Pons (tissue), 1 donor: ENCODE data around the gene MAP4K4.
"Not testable (repeated sequence)": the region's sequence is repeated elsewhere in the genome, so short reads cannot be mapped to it uniquely, and the experiment has no call there.

Experiments used
- DNase-seq: peaks from one replicate; pipeline ENCODE4 v3.0.0-alpha.2; 2016; ENCODE audit warnings: low spot score

The MAP4K4 gene

GRCh38 chr2:101905746-101906336 is 208.3 kb downstream of the MAP4K4 start:
- no peak for DNase-seq

GRCh38 chr2:101909760-101910159 is 212.3 kb downstream of the MAP4K4 start:
- no peak for DNase-seq

GRCh38 chr2:101912545-101912944 is 215.0 kb downstream of the MAP4K4 start:
- DNase-seq = peak; percentile 34

GRCh38 chr2:101921319-101921952 is 223.9 kb downstream of the MAP4K4 start:
- DNase-seq = peak; percentile 70

GRCh38 chr2:101921953-101922325 is 224.4 kb downstream of the MAP4K4 start:
- no peak for DNase-seq

DNA sequence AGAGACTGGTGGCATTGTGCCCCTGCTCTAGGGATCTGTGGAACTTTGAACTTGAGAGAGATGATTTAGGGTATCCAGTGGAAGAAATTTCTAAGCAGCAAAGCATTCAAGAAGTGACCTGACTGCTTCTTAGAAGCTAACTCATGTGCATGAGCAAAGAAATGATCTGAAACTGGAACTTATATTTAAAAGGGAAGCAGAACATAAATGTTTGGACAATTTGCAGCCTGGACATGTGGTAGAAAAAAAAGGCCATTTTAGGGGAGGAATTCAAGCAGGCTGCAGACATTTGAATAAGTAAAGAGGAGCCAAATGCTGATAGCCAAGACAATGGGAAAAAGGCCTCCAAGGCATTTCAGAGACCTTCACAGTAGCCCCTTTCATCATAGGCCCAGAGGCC is 226.8 kb downstream of the MAP4K4 start:
- DNase-seq = not testable (repeated sequence)

- DNase-seq = no peak
These were observed 232.5 kb downstream of the MAP4K4 start for GRCh38 chr2:101930019-101930418.

GRCh38 chr2:101930847-101931246 is 233.3 kb downstream of the MAP4K4 start:
- no peak for DNase-seq

DNA sequence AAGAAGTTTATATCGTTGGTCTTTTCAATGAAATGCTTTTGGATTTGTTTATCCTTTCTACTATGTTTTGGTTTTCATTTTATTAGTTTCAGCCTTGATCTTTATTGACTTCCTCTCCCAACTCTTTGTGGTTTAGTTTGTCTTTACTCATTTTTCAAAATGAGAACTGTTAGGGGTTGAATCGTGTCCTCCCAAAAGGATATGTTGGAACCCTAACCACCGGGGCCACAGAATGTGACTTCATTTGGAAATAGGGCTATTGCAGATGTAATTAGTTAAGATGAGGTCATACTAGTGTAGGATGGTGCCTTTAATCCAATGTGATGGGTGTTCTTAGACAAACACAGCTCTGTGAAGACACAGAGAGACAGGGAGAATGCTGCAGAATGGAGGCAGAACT is 233.9 kb downstream of the MAP4K4 start:
- DNase-seq = no peak

DNA sequence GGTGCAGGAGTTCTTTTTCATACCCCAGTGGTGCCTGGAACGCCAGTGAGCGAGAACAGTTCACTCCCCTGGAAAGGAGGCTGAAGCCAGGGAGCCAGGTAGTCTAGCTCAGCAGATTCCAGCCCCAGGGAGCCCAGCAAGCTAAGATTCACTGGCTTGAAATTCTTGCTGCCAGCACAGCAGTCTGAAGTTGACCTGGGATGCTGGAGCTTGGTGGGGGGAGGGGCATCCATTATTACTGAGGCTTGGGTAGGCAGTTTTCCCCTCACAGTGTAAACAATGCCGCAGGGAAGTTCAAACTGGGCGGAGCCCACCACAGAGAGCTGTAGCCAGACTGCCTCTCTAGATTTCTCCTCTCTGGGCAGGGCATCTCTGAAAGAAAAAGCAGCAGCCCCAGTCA is 238.3 kb downstream of the MAP4K4 start:
- DNase-seq = not testable (repeated sequence)

GRCh38 chr2:101942851-101943250 is 245.3 kb downstream of the MAP4K4 start:
- no peak for DNase-seq
